ENCODE measurements around the gene TEAD3. TPM values are rescaled to one million over a fixed set of nuclear protein-coding genes. Genes with fewer than 3 reads are reported as not detected.
A peak's percentile ranks its signal among the peaks of the same experiment; 100 is the strongest.

Gene TEAD3
- total and polyA plus RNA-seq, 7 donors = 12.1 to 44.3 (median 23.0) TPM

GRCh38 chr6:35481226-35481625 is 15.7 kb downstream of the TEAD3 start:
- TF ChIP-seq CTCF (IDR thresholded peaks at IDR 0.05) = no peak
- 79 to 92% (median 91%) methylated on average over 8 of the region's 8 CpGs for WGBS, 3 donors
- ATAC-seq = no peak
- Histone ChIP-seq H3K9me3 (no peaks in the 10 kb centered on the region), H3K27ac (no peak overlapping the region), H3K4me3 (no peak overlapping the region), H3K27me3 (ENCODE audit: insufficient read depth in 3 of 3, low read length in 2 of 3) (no peaks in the 10 kb centered on the region), H3K36me3 (ENCODE audit: insufficient read depth in 1 of 2, low read depth in 1 of 2) (peaks cover 4 to 72% of the 10 kb centered on the region in 2 donors), H3K4me1 (peaks cover under 1% of the 10 kb centered on the region)
- DNase-seq = no peak
- intact Hi-C loops (cut with DNase I) = no loop called here

GRCh38 chr6:35480176-35480575 is 16.7 kb downstream of the TEAD3 start:
- ATAC-seq (no peak), DNase-seq (no peak)
- Histone ChIP-seq H3K9me3 (no peaks in the 10 kb centered on the region), H3K27ac (no peak overlapping the region), H3K36me3 (ENCODE audit: insufficient read depth in 1 of 2, low read depth in 1 of 2) (peaks cover 4 to 77% of the 10 kb centered on the region in 2 donors), H3K4me1 (no peaks in the 10 kb centered on the region), H3K27me3 (ENCODE audit: insufficient read depth in 3 of 3, low read length in 2 of 3) (no peaks in the 10 kb centered on the region), H3K4me3 (no peak overlapping the region)
- intact Hi-C loops (cut with DNase I) = no loop called here
- no peak for TF ChIP-seq CTCF (IDR thresholded peaks at IDR 0.05)
- WGBS, 3 donors = 92 to 98% (median 94%) methylated on average over 9 to 12 of the region's 12 CpGs

- WGBS, 3 donors = 85 to 89% (median 88%) methylated on average over 7 of the region's 7 CpGs
- intact Hi-C loops (cut with DNase I) = no loop called here
Observed at GRCh38 chr6:35478259-35478658, 18.6 kb downstream of the TEAD3 start.

GRCh38 chr6:35477551-35478179 is 19.2 kb downstream of the TEAD3 start:
- peaks cover 4 to 82% of the 10 kb centered on the region in 2 donors for H3K36me3 ChIP-seq (ENCODE audit: insufficient read depth in 1 of 2, low read depth in 1 of 2)
- 89 to 95% (median 90%) methylated on average over 5 of the region's 5 CpGs for WGBS, 3 donors
- H3K4me1 ChIP-seq = no peaks in the 10 kb centered on the region
- H3K27me3 ChIP-seq (ENCODE audit: insufficient read depth in 3 of 3, low read length in 2 of 3) = no peaks in the 10 kb centered on the region
- ATAC-seq = no peak
- intact Hi-C loops (cut with DNase I) = no loop called here
- TF ChIP-seq CTCF (IDR thresholded peaks at IDR 0.05) = no peak
- DNase-seq = no peak
- H3K27ac ChIP-seq = no peak overlapping the region
- H3K4me3 ChIP-seq = no peak overlapping the region
- H3K9me3 ChIP-seq = no peaks in the 10 kb centered on the region

More at GRCh38 chr6:35478259-35478658, 18.6 kb downstream of the TEAD3 start:
- no peak for TF ChIP-seq CTCF (IDR thresholded peaks at IDR 0.05)
- H3K4me3 ChIP-seq = no peak overlapping the region
- no peaks in the 10 kb centered on the region for H3K4me1 ChIP-seq
- H3K27me3 ChIP-seq (ENCODE audit: insufficient read depth in 3 of 3, low read length in 2 of 3) = no peaks in the 10 kb centered on the region
- ATAC-seq = no peak
- no peak overlapping the region for H3K27ac ChIP-seq
- DNase-seq = peak in 1 of 2 donors; percentile 21
- no peaks in the 10 kb centered on the region for H3K9me3 ChIP-seq
- H3K36me3 ChIP-seq (ENCODE audit: insufficient read depth in 1 of 2, low read depth in 1 of 2) = peaks cover 4 to 80% of the 10 kb centered on the region in 2 donors

GRCh38 chr6:35477028-35477427 is 19.9 kb downstream of the TEAD3 start:
- Histone ChIP-seq H3K27me3 (ENCODE audit: insufficient read depth in 3 of 3, low read length in 2 of 3) (no peaks in the 10 kb centered on the region), H3K36me3 (ENCODE audit: insufficient read depth in 1 of 2, low read depth in 1 of 2) (peaks cover 4 to 83% of the 10 kb centered on the region in 2 donors), H3K4me3 (no peak overlapping the region), H3K27ac (no peak overlapping the region), H3K4me1 (no peaks in the 10 kb centered on the region), H3K9me3 (no peaks in the 10 kb centered on the region)
- WGBS, 3 donors = 84 to 90% (median 85%) methylated on average over 7 to 8 of the region's 8 CpGs
- intact Hi-C loops (cut with DNase I) = no loop called here
- TF ChIP-seq CTCF (IDR thresholded peaks at IDR 0.05) = no peak
- ATAC-seq (no peak), DNase-seq (peak in 1 of 2 donors; percentile 38)

Measured in psoas muscle (tissue), 8 donors.